ENCODE results near the gene ABHD4.
A peak's percentile ranks its signal among the peaks of the same experiment; 100 is the strongest.
"Not testable (repeated sequence)": the region's sequence is repeated elsewhere in the genome, so short reads cannot be mapped to it uniquely, and the experiment has no call there.

ABHD4 gene

GRCh38 chr14:22580625-22581024 is 17.5 kb upstream of the ABHD4 start:
- DNase-seq (ENCODE audit: insufficient read length, low spot score) (no peak), FAIRE-seq (no peak)
- no peak for TF ChIP-seq CTCF (IDR thresholded peaks at IDR 0.05; ENCODE audit: insufficient read depth, missing control alignments)

GRCh38 chr14:22583994-22584393 is 14.1 kb upstream of the ABHD4 start:
- no peak for TF ChIP-seq CTCF (IDR thresholded peaks at IDR 0.05; ENCODE audit: insufficient read depth, missing control alignments)
- DNase-seq (ENCODE audit: insufficient read length, low spot score) (no peak), FAIRE-seq (no peak)

GRCh38 chr14:22587247-22587646 is 10.9 kb upstream of the ABHD4 start:
- no peak for TF ChIP-seq CTCF (IDR thresholded peaks at IDR 0.05; ENCODE audit: insufficient read depth, missing control alignments)
- FAIRE-seq, result no peak
- DNase-seq (ENCODE audit: insufficient read length, low spot score), result no peak

GRCh38 chr14:22587677-22588422 is 10.2 kb upstream of the ABHD4 start:
- not testable (repeated sequence) for FAIRE-seq; DNase-seq (ENCODE audit: insufficient read length, low spot score)

- no peak for DNase-seq (ENCODE audit: insufficient read length, low spot score)
- FAIRE-seq, result no peak
- no peak for TF ChIP-seq CTCF (IDR thresholded peaks at IDR 0.05; ENCODE audit: insufficient read depth, missing control alignments)
Observed at GRCh38 chr14:22588526-22589095, 9.5 kb upstream of the ABHD4 start.

GRCh38 chr14:22589096-22589839 is 8.8 kb upstream of the ABHD4 start, which contains the start of gene DAD1:
Gene DAD1 (minus strand): TSS chr14:22589224. CDS start chr14:22589157, 67 bp downstream.
- FAIRE-seq, result no peak
- DNase-seq (ENCODE audit: insufficient read length, low spot score), result peak; percentile 92
- no peak for TF ChIP-seq CTCF (IDR thresholded peaks at IDR 0.05; ENCODE audit: insufficient read depth, missing control alignments)

GRCh38 chr14:22593189-22593588 is 4.9 kb upstream of the ABHD4 start:
- DNase-seq (ENCODE audit: insufficient read length, low spot score) (no peak), FAIRE-seq (no peak)
- TF ChIP-seq CTCF (IDR thresholded peaks at IDR 0.05; ENCODE audit: insufficient read depth, missing control alignments), result no peak
